Tibial artery (tissue), 4 donors: ENCODE data around the gene KCNK17.
A peak's percentile ranks its signal among the peaks of the same experiment; 100 is the strongest.

ENCODE experiments used
- DNase-seq, 2 donors: peaks; one replicate each; pipeline ENCODE4 v3.0.0-alpha.2; 2019
- H3K27ac ChIP-seq, 2 donors: fragments of 200-600 bp; sonication (generic) in 1 of 2; 1 replicate in 1 of 2; 2 replicates in 1 of 2; pipeline ENCODE4 v1.5.1; 2018 to 2019; ENCODE audit warnings: mild to moderate bottlenecking in 1 of 2
- H3K27me3 ChIP-seq, 2 donors: fragments of 200-600 bp; sonication (generic) in 1 of 2; one replicate each; pipeline versions ENCODE4 v1.5.1 to v1.6.0; 2016 to 2019
- H3K36me3 ChIP-seq, 3 donors: fragments of 200-600 bp; sonication (generic) in 2 of 3; one replicate each; pipeline ENCODE4 v1.5.1; 2016 to 2019; ENCODE audit warnings: mild to moderate bottlenecking in 2 of 3
- H3K4me1 ChIP-seq, 4 donors: fragments of 200-600 bp; sonication (generic) in 2 of 4; 1 replicate in 3 of 4; 2 replicates in 1 of 4; pipeline ENCODE4 v1.5.1; 2016 to 2019
- H3K4me3 ChIP-seq, 2 donors: fragments of 200-600 bp; sonication (generic) in 1 of 2; 1 replicate in 1 of 2; 2 replicates in 1 of 2; pipeline ENCODE4 v1.5.1; 2018 to 2019; ENCODE audit warnings: mild to moderate bottlenecking in 2 of 2
- H3K9me3 ChIP-seq, 3 donors: fragments of 200-600 bp; sonication (generic) in 1 of 3; one replicate each; pipeline ENCODE4 v1.5.1; 2016 to 2019
- intact Hi-C: fragments of 100-400 bp; cut with DNase I; formaldehyde crosslinking; loops from one replicate; pipeline ENCODE4 v1.15.0; 2023; ENCODE audit warnings: low total_unique reads
- TF ChIP-seq, protein P1 (sequence below), 2 experiments: fragments of 200-600 bp in 1 of 2; fragments of 450-650 bp in 1 of 2; IDR thresholded peaks; one replicate each; pipeline ENCODE4 v1.5.1; 2017 to 2019; ENCODE audit warnings: antibody characterized with exemption in 2 of 2, mild to moderate bottlenecking in 1 of 2, moderate library complexity in 1 of 2

The KCNK17 gene

DNA sequence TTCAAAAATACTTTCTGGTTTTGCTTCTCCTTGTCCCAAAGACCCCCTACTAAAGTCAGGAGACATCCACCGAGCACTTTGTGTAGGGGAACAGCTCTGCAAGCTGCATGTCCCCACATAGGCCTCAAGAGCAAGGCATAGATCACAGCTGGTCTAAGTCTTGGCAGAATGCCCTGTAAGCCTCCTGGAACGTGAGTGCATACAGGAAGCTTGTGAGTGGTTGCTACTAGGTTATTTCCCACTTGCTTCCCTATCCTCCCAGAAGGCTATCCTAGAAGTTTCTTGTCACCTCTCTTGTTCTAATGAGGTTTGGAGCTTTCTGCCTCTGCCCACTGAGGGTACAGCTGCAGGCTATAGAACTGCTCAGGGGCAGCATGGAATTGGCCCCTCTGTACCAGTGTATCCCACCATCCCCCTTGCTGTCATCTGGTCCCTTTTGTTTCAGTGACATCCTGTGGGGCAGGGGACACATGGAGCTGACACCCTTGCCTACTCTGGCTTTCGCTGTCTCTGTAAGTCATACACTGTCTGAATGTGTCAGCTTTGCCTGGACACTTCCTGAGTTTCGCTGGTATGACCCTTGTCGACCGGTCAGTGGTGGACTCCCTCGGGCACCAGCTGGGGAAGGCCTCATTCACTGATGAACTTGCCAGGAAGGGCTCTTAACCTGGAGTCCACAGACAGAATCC lies 43.9 kb upstream of the KCNK17 start:
- H3K4me1 ChIP-seq, result peaks cover 0 to 5% (median 1%) of the 10 kb centered on the region in 4 donors
- no peaks in the 10 kb centered on the region for H3K27me3 ChIP-seq
- no peak for DNase-seq
- H3K9me3 ChIP-seq, result no peaks in the 10 kb centered on the region
- no peaks in the 10 kb centered on the region for H3K36me3 ChIP-seq
- intact Hi-C loops, result no loop called here
- H3K4me3 ChIP-seq, result no peak overlapping the region
- H3K27ac ChIP-seq, result no peak overlapping the region
- TF ChIP-seq, protein P1, sequence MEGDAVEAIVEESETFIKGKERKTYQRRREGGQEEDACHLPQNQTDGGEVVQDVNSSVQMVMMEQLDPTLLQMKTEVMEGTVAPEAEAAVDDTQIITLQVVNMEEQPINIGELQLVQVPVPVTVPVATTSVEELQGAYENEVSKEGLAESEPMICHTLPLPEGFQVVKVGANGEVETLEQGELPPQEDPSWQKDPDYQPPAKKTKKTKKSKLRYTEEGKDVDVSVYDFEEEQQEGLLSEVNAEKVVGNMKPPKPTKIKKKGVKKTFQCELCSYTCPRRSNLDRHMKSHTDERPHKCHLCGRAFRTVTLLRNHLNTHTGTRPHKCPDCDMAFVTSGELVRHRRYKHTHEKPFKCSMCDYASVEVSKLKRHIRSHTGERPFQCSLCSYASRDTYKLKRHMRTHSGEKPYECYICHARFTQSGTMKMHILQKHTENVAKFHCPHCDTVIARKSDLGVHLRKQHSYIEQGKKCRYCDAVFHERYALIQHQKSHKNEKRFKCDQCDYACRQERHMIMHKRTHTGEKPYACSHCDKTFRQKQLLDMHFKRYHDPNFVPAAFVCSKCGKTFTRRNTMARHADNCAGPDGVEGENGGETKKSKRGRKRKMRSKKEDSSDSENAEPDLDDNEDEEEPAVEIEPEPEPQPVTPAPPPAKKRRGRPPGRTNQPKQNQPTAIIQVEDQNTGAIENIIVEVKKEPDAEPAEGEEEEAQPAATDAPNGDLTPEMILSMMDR (IDR thresholded peaks at IDR 0.05), result no peak

DNA sequence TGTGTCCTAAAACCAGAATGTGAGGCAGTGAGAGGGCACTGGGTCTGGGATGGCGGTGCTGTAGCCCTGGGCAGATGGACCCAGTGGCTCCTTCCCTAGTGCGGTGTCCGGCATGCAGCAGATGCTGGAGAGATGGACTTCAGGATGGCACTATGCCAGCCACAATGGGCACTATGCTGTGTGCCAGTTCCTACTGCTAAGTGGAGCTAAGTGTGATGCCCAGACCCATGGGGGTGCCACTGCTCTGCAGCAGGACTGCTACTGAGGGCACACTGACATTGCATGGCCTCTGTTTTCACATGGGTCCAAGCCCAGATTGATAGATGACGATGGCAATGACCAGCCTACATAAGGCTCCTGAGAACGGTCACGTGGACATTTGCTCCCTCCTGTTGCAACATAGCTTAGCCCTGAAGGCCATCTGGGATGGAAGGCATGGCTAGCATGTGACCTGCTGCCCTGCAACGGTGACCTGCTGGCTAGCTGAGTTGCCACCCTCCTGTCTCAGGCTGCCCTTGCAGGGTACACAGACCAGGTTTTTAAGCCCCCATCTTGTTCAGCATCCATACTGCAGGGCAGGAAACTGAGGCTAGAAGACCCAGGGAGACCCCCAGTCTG lies 39.6 kb upstream of the KCNK17 start:
- Histone ChIP-seq H3K27me3 (no peaks in the 10 kb centered on the region), H3K36me3 (no peaks in the 10 kb centered on the region), H3K9me3 (no peaks in the 10 kb centered on the region), H3K4me3 (no peak overlapping the region), H3K27ac (no peak overlapping the region), H3K4me1 (no peaks in the 10 kb centered on the region)
- DNase-seq, result peak in 1 of 2 donors; percentile 27
- intact Hi-C loops, result no loop called here
- TF ChIP-seq, protein P1 (IDR thresholded peaks at IDR 0.05), result no peak

DNA sequence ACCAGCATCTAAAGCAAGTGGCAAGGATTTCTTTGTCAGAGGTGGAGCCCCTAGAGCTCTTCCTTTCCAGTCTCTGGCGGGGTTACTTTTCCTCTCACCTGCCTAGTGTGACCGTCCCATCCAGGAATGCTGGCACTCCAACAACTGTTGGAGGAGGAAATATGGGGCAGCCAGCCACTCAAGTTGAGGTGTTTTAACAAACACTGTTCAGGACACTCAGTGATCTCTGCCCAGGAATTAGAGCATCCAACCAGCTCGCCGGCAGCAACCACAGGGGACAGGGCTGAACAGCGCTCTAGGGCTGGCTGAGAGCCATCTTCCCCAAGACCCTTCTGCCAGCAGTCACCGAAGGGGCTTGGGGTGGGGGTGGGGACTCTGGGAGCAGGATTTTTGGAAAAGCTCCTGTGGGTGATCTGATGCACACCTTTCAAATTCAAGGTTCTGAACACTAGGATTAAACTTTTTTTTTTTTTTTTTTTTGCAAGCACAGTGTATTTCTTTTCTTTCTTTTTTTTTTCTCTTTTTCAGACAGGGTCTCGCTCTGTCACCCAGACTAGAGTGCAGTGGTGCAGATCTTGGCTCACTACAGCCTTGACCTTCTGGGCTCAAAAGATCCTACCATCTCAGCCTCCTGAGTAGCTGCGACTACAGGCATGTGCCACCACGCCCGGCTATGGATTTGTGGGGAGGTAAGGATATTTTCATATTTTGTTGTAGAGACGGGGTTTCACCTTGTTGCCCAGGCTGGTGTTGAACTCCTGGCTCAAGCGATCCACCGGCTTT lies 36.7 kb upstream of the KCNK17 start:
- H3K27ac ChIP-seq, result no peak overlapping the region
- peaks cover 0 to 7% (median 0%) of the 10 kb centered on the region in 4 donors for H3K4me1 ChIP-seq
- H3K9me3 ChIP-seq, result no peaks in the 10 kb centered on the region
- H3K27me3 ChIP-seq, result no peaks in the 10 kb centered on the region
- DNase-seq, result peak in 1 of 2 donors; percentile 52
- TF ChIP-seq, protein P1 (IDR thresholded peaks at IDR 0.05), result no peak
- H3K4me3 ChIP-seq, result no peak overlapping the region
- intact Hi-C loops, result no loop called here
- H3K36me3 ChIP-seq, result no peaks in the 10 kb centered on the region

DNA sequence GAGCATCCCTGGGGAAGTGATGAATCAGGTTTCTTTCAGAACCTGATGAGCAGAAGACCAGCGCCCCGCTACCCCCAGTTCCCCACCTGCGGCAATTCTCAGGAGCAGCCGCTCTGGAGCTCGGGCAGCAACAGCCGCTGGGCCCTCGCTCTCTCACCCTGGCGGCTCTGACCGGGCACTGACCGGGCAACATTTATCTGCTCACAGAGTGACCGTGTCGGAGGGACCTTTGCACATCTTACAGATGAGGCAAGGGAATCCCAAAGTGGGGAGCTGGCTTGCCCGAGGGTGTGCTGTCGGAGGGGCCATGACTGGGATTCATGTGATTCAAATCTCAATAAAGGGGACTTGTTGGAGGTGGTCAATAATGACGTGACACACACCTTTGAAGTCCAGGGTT lies 34.5 kb upstream of the KCNK17 start:
- no peak for DNase-seq
- Histone ChIP-seq H3K27me3 (no peaks in the 10 kb centered on the region), H3K9me3 (no peaks in the 10 kb centered on the region), H3K36me3 (no peaks in the 10 kb centered on the region), H3K4me1 (peaks cover 0 to 25% (median 10%) of the 10 kb centered on the region in 4 donors), H3K4me3 (no peak overlapping the region), H3K27ac (no peak overlapping the region)
- TF ChIP-seq, protein P1 (IDR thresholded peaks at IDR 0.05), result no peak
- intact Hi-C loops, result no loop called here

DNA sequence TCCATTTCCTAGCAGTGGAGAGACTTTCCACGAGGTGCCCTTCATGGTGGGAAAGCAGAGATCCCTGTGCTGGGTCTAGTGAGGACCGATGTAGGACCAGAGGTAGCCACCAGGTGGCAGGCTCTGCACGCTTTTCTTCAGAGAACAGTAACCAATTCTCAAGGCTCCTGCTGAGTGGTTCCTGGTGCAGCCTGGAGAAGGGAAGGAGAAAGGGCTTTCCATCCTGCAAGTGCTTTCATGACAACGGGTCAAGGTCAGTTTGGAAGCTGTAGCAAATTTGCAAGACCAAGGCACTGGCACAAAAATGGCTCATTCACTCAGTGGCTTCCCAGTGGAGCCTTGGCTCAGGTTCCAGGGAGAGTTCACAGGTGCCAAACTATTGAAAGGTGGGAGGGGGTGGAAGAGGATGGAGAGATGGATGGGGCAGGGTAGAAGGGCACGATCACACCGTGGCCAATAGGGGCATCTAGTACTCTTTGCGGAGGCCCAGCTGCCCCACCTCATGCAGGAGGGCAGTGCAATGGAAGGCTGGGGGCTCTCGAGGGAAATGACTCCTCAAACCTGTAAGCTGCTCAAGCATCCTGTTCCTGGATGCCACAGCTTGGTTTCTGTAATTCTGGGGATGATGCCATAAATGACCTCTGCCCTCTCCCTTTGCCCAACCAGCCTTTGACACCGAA lies 33.8 kb upstream of the KCNK17 start:
- Histone ChIP-seq H3K27ac (no peak overlapping the region), H3K4me1 (peaks cover 0 to 29% (median 10%) of the 10 kb centered on the region in 4 donors), H3K27me3 (no peaks in the 10 kb centered on the region), H3K9me3 (no peaks in the 10 kb centered on the region), H3K36me3 (no peaks in the 10 kb centered on the region), H3K4me3 (no peak overlapping the region)
- TF ChIP-seq, protein P1 (IDR thresholded peaks at IDR 0.05), result peak; percentile 86 to 90
- intact Hi-C loops, result no loop called here
- DNase-seq, result peak; percentile 70 to 83
